ENCODE results near the gene PPFIA2. TPM values are rescaled to one million over a fixed set of nuclear protein-coding genes. Genes with fewer than 3 reads are reported as not detected.

Gene PPFIA2
- total and polyA plus RNA-seq, 10 of the 15 experiments (the other 5 are each of a cell fraction or from before 2014, with no cell fraction given): 0.06 to 0.39 (median 0.18) TPM; not detected in 6

DNA sequence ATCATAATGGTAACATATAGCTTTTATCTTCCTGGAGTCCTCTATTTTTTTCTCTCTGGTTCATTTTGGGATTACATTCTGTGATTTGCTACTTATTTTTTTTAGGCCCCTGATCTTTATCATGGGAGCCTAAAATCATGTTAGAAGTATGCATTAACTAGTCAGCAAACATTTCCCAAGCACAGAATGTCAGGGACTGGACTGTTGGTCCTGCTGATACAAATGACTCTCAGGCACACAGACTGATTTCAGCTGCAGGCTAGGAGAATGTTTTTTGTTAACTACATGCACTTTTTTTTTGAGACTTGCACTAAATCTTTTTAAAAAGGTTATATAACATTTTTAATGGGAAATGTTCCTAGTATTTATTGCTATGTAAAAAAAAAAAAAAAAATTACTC lies 550.1 kb downstream of the PPFIA2 start (continued):
- no peak for TF ChIP-seq TCF7 (IDR thresholded peaks at IDR 0.05; ENCODE audit: borderline replicate concordance)
- TF ChIP-seq TARDBP (IDR thresholded peaks at IDR 0.05; ENCODE audit: borderline replicate concordance): no peak
- TF ChIP-seq ASH2L (IDR thresholded peaks at IDR 0.05; ENCODE audit: borderline replicate concordance, low read depth): no peak
- TF ChIP-seq, protein P1, sequence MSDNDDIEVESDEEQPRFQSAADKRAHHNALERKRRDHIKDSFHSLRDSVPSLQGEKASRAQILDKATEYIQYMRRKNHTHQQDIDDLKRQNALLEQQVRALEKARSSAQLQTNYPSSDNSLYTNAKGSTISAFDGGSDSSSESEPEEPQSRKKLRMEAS (IDR thresholded peaks at IDR 0.05; ENCODE audit: low read depth, low read length): no peak
- no peak for TF ChIP-seq MEF2B (IDR thresholded peaks at IDR 0.05; ENCODE audit: partially characterized antibody, poor library complexity, severe bottlenecking)
- no peak for TF ChIP-seq NFIC (IDR thresholded peaks at IDR 0.05; ENCODE audit: low read depth, low read length)
- no peak for TF ChIP-seq MTA3 (IDR thresholded peaks at IDR 0.05; ENCODE audit: borderline replicate concordance, low read length)
- TF ChIP-seq, protein P2, sequence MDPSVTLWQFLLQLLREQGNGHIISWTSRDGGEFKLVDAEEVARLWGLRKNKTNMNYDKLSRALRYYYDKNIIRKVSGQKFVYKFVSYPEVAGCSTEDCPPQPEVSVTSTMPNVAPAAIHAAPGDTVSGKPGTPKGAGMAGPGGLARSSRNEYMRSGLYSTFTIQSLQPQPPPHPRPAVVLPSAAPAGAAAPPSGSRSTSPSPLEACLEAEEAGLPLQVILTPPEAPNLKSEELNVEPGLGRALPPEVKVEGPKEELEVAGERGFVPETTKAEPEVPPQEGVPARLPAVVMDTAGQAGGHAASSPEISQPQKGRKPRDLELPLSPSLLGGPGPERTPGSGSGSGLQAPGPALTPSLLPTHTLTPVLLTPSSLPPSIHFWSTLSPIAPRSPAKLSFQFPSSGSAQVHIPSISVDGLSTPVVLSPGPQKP (IDR thresholded peaks at IDR 0.05; ENCODE audit: low read depth, low read length): no peak
- TF ChIP-seq, protein P3, sequence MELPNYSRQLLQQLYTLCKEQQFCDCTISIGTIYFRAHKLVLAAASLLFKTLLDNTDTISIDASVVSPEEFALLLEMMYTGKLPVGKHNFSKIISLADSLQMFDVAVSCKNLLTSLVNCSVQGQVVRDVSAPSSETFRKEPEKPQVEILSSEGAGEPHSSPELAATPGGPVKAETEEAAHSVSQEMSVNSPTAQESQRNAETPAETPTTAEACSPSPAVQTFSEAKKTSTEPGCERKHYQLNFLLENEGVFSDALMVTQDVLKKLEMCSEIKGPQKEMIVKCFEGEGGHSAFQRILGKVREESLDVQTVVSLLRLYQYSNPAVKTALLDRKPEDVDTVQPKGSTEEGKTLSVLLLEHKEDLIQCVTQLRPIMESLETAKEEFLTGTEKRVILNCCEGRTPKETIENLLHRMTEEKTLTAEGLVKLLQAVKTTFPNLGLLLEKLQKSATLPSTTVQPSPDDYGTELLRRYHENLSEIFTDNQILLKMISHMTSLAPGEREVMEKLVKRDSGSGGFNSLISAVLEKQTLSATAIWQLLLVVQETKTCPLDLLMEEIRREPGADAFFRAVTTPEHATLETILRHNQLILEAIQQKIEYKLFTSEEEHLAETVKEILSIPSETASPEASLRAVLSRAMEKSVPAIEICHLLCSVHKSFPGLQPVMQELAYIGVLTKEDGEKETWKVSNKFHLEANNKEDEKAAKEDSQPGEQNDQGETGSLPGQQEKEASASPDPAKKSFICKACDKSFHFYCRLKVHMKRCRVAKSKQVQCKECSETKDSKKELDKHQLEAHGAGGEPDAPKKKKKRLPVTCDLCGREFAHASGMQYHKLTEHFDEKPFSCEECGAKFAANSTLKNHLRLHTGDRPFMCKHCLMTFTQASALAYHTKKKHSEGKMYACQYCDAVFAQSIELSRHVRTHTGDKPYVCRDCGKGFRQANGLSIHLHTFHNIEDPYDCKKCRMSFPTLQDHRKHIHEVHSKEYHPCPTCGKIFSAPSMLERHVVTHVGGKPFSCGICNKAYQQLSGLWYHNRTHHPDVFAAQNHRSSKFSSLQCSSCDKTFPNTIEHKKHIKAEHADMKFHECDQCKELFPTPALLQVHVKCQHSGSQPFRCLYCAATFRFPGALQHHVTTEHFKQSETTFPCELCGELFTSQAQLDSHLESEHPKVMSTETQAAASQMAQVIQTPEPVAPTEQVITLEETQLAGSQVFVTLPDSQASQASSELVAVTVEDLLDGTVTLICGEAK (IDR thresholded peaks at IDR 0.05; ENCODE audit: borderline replicate concordance): no peak

All from GM12878 (cell line).